Mesodermal cell (in vitro differentiated cells): ENCODE data around the gene TLCD3A.
A peak's percentile ranks its signal among the peaks of the same experiment; 100 is the strongest.
"Not testable (repeated sequence)": the region's sequence is repeated elsewhere in the genome, so short reads cannot be mapped to it uniquely, and the experiment has no call there.

Experiments
- H3K27ac ChIP-seq: 2 replicates; pipeline ENCODE4 v1.7.0; 2013; ENCODE audit warnings: mild to moderate bottlenecking, low read depth, low read length, moderate library complexity; ENCODE audit not compliant: severe bottlenecking
- H3K36me3 ChIP-seq: 2 replicates; pipeline ENCODE4 v1.7.1; 2013; ENCODE audit warnings: mild to moderate bottlenecking, low read length, moderate library complexity; ENCODE audit not compliant: control insufficient read depth, insufficient read depth
- H3K4me1 ChIP-seq: one replicate; pipeline ENCODE4 v1.7.1; 2013; ENCODE audit warnings: mild to moderate bottlenecking, low read length; ENCODE audit not compliant: insufficient read depth, control insufficient read depth, poor library complexity, severe bottlenecking
- H3K4me3 ChIP-seq: 2 replicates; pipeline ENCODE4 v1.7.0; 2013; ENCODE audit warnings: low read length, control low read depth, mild to moderate bottlenecking; ENCODE audit not compliant: insufficient read depth, poor library complexity, severe bottlenecking; ENCODE audit errors: extremely low read depth
- H3K9me3 ChIP-seq: 2 replicates; pipeline ENCODE4 v1.7.1; 2013; ENCODE audit warnings: mild to moderate bottlenecking, low read length, moderate library complexity; ENCODE audit not compliant: control insufficient read depth
- WGBS, 2 experiments: methylation state at CpG; one replicate each; pipeline ENCODE4 v1.1.5; 2013; ENCODE audit warnings: missing lambda C conversion rate in 2 of 2; ENCODE audit not compliant: insufficient coverage in 2 of 2; 5-methylcytosine and 5-hydroxymethylcytosine counted together

Gene TLCD3A

DNA sequence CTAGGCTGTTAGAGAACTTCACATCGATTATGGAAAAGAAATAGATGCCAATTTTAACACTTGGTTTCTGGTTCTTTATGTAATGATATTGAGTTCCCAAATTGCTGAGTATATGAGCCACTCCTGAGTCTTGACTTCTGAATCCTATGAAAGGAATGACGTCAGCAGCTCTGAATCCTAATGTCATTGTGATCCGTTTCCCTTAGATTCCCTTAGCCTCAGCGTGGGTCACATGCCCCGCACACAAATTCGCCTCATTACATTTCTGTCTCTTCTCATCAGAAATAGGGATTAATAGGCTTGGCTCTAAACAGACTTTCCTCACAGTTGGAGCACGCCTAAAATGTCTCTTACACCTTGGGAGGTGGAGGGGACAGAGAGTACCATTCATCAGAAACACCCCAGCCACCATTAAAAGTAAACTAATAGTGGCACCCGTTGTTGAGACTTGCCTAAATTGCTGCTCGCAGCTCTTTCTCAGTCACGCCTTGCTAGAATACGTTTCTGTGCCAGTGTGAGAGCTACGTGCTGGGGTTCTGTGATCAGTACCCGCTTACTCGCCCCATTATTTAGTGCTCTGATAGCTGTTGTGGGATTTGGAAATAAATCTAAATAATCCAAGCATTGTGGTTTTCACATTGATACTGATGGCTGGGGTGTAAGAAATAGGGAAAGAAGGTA is 56.9 kb downstream of the TLCD3A start:
- H3K9me3 ChIP-seq, result no peaks in the 10 kb centered on the region
- no peak overlapping the region for H3K4me3 ChIP-seq
- H3K4me1 ChIP-seq, result peaks cover 16% of the 10 kb centered on the region
- H3K27ac ChIP-seq, result peak overlapping the region; percentile 53
- 90 to 96% methylated on average over 9 to 11 of the region's 14 CpGs for WGBS, 2 experiments
- peaks cover 55% of the 10 kb centered on the region for H3K36me3 ChIP-seq

DNA sequence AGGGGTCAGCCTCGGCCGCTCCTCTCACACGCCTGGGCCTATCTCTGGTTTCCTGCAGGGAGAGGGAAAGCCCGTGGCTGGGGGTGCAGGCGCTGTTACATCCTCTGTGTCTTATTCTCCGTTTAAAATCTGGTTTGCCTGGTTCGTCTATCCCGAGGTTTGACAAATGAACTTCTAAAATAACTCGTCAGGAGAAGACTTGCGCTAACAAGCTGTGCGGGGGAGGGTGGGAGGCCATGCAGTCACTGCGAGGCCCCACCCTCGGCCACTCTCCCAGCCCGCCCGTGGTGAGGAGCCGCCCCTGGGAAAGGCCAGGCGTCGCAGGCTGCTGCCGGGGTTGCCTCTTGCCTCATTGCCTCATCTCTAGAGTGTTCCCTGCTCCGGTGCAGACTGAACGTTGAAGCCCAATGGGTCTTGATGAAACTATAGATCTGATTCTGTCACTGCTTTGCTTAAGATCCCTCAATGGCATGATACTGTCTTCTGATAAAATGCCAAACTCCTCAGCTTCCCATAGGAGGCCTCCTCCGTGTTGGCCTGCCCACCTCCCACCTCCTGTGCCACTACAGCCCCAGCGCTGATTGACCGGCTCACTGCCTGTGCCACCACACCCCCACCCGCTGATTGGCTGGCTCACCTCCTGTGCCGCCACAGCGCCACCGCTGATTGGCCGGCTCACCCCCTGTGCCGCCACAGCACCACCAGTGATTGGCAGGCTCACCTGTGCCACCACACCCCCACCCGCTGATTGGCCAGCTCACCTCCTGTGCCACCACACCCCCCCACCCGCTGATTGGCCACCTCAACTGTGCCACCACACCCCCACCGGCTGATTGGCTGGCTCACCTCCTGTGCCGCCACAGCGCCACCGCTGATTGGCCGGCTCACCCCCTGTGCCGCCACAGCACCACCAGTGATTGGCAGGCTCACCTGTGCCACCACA is 57.8 kb downstream of the TLCD3A start:
- peaks cover 16% of the 10 kb centered on the region for H3K4me1 ChIP-seq
- not testable (repeated sequence) for H3K4me3 ChIP-seq, H3K9me3 ChIP-seq
- H3K27ac ChIP-seq, result peak overlapping the region; percentile 53
- H3K36me3 ChIP-seq, result peaks cover 51% of the 10 kb centered on the region
- 79 to 85% methylated on average over 20 to 24 of the region's 38 CpGs for WGBS, 2 experiments

DNA sequence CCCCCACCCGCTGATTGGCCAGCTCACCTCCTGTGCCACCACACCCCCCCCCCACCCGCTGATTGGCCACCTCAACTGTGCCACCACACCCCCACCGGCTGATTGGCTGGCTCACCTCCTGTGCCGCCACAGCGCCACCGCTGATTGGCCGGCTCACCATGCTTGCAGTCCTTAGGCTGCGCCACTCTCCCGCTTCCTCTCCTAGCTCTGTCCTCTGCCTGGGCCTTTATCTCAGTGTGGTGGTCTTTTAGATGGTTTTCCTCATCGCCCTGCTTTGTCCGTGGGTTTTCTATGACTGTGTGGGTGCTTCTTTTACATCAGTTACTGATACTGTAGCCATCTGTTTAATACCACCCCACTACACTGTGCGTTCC is 58.5 kb downstream of the TLCD3A start:
- not testable (repeated sequence) for H3K4me3 ChIP-seq, H3K27ac ChIP-seq, H3K9me3 ChIP-seq
- 96 to 100% methylated on average over 4 to 5 of the region's 12 CpGs for WGBS, 2 experiments
- peaks cover 46% of the 10 kb centered on the region for H3K36me3 ChIP-seq
- H3K4me1 ChIP-seq, result peaks cover 16% of the 10 kb centered on the region

DNA sequence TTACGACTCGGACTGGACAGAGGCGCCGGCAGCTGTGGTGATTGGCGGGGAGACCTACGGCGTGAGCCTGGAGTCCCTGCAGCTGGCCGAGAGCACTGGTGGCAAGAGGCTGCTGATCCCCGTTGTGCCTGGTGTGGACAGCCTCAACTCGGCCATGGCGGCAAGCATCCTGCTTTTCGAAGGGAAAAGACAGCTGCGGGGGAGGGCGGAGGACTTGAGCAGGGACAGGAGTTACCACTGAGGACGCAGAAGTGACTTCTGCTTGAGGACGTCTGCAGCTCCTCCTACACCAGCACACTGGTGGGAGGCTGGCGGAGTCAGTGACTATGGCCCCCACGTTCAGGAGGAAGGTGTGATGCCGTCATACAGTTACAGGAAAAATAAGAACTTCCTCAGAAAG is 59.4 kb downstream of the TLCD3A start:
- peak overlapping the region; percentile 55 for H3K27ac ChIP-seq
- H3K4me1 ChIP-seq, result peaks cover 16% of the 10 kb centered on the region
- 90 to 97% methylated on average over 18 to 19 of the region's 19 CpGs for WGBS, 2 experiments
- H3K9me3 ChIP-seq, result no peaks in the 10 kb centered on the region
- H3K36me3 ChIP-seq, result peaks cover 50% of the 10 kb centered on the region
- no peak overlapping the region for H3K4me3 ChIP-seq

DNA sequence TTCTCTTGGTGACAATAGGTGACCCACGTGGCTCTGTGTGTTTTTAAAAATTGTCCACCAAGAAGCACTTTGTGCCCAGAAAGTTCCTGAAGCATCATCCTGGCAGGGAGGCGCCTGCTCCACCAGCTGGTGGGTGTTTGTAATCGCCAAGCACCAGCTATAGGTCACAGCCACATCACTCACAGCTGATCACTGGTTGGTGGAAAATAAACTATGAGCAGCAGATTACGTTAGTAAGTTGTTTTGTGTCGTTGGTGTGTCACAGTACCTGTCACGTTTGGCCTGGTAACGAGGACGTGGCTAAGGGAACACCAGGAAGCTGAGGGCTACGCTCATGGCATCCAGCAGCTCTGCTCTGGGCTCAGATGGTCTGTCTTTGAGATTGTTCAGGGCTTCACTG is 59.9 kb downstream of the TLCD3A start:
- WGBS, 2 experiments, result 91% methylated on average over 7 to 8 of the region's 9 CpGs
- H3K36me3 ChIP-seq, result peaks cover 55% of the 10 kb centered on the region
- no peak overlapping the region for H3K4me3 ChIP-seq
- H3K27ac ChIP-seq, result peak overlapping the region; percentile 55
- no peaks in the 10 kb centered on the region for H3K9me3 ChIP-seq
- peaks cover 16% of the 10 kb centered on the region for H3K4me1 ChIP-seq
